Measurements from ENCODE around the gene IL34. TPM values are rescaled to one million over a fixed set of nuclear protein-coding genes. Genes with fewer than 3 reads are reported as not detected.

Gene IL34
- total RNA-seq, 1 experiment from 2014 or later = 0.74 TPM

- no peaks in the 10 kb centered on the region for H3K27me3 ChIP-seq (replicated peaks)
- no peak overlapping the region for H3K27ac ChIP-seq
- no peak for DNase-seq (ENCODE audit: low read depth in 1 of 2, low spot score in 2 of 2)
- H3K9me3 ChIP-seq (replicated peaks) = 0 out of 2 replicates have a peak, but pooled peaks cover 7% of the 10 kb centered on the region
- peaks cover 27% of the 10 kb centered on the region for H3K36me3 ChIP-seq
- peaks cover 85% of the 10 kb centered on the region for H3K4me1 ChIP-seq (replicated peaks)
- H3K4me3 ChIP-seq = no peak overlapping the region
These were observed 43.9 kb downstream of the IL34 start for GRCh38 chr16:70689970-70690891.

DNA sequence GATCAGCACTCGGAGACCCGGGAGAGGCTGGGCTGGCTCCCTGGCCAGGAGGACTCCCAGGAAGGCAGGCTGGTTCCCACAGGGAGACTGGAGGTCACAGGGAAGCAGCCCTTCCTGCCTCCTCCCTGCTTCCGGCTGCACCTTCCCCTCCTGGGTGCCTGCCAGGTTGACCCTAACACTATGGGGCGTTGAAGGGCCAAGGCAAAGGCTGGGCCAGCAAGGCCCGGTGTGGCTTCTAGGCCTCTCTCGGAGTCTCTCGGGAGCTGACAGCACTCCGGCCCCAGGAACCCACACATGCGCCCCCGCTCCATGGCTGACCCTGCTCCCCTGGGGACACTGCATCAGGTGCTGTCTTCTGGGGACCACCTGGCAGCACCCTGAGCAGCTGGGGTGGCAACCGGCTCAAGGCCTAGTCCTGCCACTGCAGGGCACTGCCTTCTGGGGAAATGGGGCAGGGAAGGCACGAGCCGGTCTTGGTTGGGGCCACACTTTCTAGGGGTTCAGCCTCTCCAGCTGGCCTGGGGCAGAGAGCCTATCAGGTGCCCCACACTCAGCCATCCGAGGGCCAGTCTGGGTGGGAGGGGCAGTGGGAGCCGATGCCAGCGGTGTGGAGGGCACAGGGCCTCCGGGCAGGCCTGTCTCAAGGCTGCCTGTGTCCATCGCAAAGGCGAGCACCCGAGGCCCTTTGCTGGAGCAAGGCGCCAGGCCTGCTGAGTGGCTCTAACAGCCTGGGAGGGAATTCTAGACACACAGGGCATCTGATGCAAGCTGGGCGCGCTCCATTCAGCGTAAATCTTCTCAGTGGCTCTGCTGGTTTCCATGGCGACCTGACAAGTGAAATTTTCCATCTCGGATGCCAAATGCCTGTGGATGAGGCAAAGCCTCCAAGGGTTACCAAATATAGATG lies 45.1 kb downstream of the IL34 start:
- Histone ChIP-seq H3K36me3 (peaks cover 19% of the 10 kb centered on the region), H3K4me1 (replicated peaks) (peaks cover 85% of the 10 kb centered on the region), H3K27me3 (replicated peaks) (no peaks in the 10 kb centered on the region), H3K4me3 (no peak overlapping the region), H3K27ac (peak overlapping the region; percentile 89; the same call in 1 of the 2 replicates), H3K9me3 (replicated peaks) (0 out of 2 replicates have a peak, but pooled peaks cover 3% of the 10 kb centered on the region)
- DNase-seq (ENCODE audit: low read depth in 1 of 2, low spot score in 2 of 2) = no peak

- H3K9me3 ChIP-seq (replicated peaks) = 0 out of 2 replicates have a peak, but pooled peaks cover 2% of the 10 kb centered on the region
- H3K27ac ChIP-seq = peak overlapping the region; percentile 89
- DNase-seq (ENCODE audit: low read depth in 1 of 2, low spot score in 2 of 2) = no peak
- no peaks in the 10 kb centered on the region for H3K27me3 ChIP-seq (replicated peaks)
- no peak overlapping the region for H3K4me3 ChIP-seq
- H3K36me3 ChIP-seq = peaks cover 18% of the 10 kb centered on the region
- peaks cover 81% of the 10 kb centered on the region for H3K4me1 ChIP-seq (replicated peaks)
These were observed 45.9 kb downstream of the IL34 start for GRCh38 chr16:70692130-70692872.

DNA sequence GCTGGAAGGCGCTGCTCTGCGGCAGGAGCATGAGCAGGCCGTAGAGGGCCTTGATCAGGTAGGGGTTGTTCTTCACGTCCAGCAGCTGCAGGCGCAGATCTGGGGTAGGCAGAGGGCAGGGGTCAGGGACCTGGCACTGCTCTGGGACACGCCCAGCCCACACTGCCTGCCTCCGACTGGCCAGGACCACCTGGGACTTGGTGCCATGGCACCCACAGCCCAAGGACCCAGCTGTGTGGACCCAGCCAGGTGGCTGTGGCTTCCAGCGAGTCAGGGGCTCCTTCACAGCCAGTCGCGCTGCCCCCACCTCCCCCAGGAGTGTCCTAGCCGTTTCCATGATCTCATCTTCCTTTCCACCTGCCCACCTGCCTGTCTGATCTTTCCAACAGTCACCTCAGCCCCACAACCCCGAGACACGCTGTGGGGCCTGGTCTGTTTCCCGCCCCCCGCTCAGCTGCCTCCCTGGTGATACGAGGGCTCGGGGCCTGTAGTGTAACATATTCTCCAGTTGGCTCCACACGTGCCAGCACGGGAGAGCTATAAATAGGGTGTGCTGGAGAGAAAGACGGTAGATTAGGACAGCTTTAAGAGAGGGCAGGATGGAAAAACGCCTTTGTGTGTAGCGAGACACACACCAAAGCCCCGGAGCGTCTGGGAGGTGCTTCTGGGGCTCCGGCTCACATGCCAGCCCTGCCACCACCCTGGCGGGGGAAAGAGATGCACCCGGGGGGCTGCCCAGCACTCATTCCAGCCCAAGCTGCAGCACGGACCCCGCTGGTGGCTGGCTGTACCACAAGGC lies 46.7 kb downstream of the IL34 start:
- no peak for DNase-seq (ENCODE audit: low read depth in 1 of 2, low spot score in 2 of 2)
- H3K27ac ChIP-seq = peak overlapping the region; percentile 89
- 0 out of 2 replicates have a peak, but pooled peaks cover 2% of the 10 kb centered on the region for H3K9me3 ChIP-seq (replicated peaks)

GRCh38 chr16:70694088-70694867 lies 47.9 kb downstream of the IL34 start:
- Histone ChIP-seq H3K4me3 (no peak overlapping the region), H3K27ac (peak overlapping the region; percentile 89), H3K9me3 (replicated peaks) (no peaks in the 10 kb centered on the region), H3K27me3 (replicated peaks) (no peaks in the 10 kb centered on the region), H3K36me3 (peaks cover 26% of the 10 kb centered on the region), H3K4me1 (replicated peaks) (peaks cover 66% of the 10 kb centered on the region)
- peak; percentile 87 to 95 for DNase-seq (ENCODE audit: low read depth in 1 of 2, low spot score in 2 of 2)

More for the DNA sequence above, 46.7 kb downstream of the IL34 start:
- peaks cover 78% of the 10 kb centered on the region for H3K4me1 ChIP-seq (replicated peaks)
- H3K27me3 ChIP-seq (replicated peaks) = no peaks in the 10 kb centered on the region
- peaks cover 26% of the 10 kb centered on the region for H3K36me3 ChIP-seq
- H3K4me3 ChIP-seq = no peak overlapping the region

DNA sequence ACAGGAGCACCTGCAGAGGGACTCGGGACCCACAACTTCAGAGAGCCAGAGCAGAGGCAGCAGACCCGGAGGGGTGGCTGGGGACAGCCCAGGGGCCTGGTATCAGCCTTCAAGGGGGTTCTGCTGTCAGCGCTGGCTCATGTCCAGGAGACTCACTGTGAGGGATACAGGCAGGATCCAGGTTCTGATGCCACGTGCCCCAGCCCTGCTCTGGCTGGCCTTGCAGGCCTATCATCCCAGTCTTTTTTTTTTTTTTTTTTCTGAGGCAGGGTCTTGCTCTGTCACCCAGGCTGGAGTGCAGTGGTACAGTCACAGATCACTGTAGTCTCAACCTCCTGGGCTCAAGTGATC lies 48.5 kb downstream of the IL34 start:
- Histone ChIP-seq H3K27me3 (replicated peaks) (no peaks in the 10 kb centered on the region), H3K36me3 (peaks cover 32% of the 10 kb centered on the region), H3K4me3 (no peak overlapping the region), H3K4me1 (replicated peaks) (peaks cover 65% of the 10 kb centered on the region), H3K9me3 (replicated peaks) (no peaks in the 10 kb centered on the region), H3K27ac (peak overlapping the region; percentile 89)
- no peak for DNase-seq (ENCODE audit: low read depth in 1 of 2, low spot score in 2 of 2)

- peaks cover 70% of the 10 kb centered on the region for H3K4me1 ChIP-seq (replicated peaks)
- H3K27ac ChIP-seq = no peak overlapping the region
- H3K4me3 ChIP-seq = no peak overlapping the region
- DNase-seq (ENCODE audit: low read depth in 1 of 2, low spot score in 2 of 2) = no peak
- peaks cover 32% of the 10 kb centered on the region for H3K36me3 ChIP-seq
- H3K27me3 ChIP-seq (replicated peaks) = no peaks in the 10 kb centered on the region
- no peaks in the 10 kb centered on the region for H3K9me3 ChIP-seq (replicated peaks)
These were observed 49.1 kb downstream of the IL34 start for GRCh38 chr16:70695331-70696070.

GRCh38 chr16:70696355-70696754 lies 50.0 kb downstream of the IL34 start:
- no peak overlapping the region for H3K4me3 ChIP-seq
- peaks cover 32% of the 10 kb centered on the region for H3K36me3 ChIP-seq
- H3K4me1 ChIP-seq (replicated peaks) = peaks cover 77% of the 10 kb centered on the region
- H3K9me3 ChIP-seq (replicated peaks) = no peaks in the 10 kb centered on the region
- no peak for DNase-seq (ENCODE audit: low read depth in 1 of 2, low spot score in 2 of 2)
- no peak overlapping the region for H3K27ac ChIP-seq
- no peaks in the 10 kb centered on the region for H3K27me3 ChIP-seq (replicated peaks)

DNA sequence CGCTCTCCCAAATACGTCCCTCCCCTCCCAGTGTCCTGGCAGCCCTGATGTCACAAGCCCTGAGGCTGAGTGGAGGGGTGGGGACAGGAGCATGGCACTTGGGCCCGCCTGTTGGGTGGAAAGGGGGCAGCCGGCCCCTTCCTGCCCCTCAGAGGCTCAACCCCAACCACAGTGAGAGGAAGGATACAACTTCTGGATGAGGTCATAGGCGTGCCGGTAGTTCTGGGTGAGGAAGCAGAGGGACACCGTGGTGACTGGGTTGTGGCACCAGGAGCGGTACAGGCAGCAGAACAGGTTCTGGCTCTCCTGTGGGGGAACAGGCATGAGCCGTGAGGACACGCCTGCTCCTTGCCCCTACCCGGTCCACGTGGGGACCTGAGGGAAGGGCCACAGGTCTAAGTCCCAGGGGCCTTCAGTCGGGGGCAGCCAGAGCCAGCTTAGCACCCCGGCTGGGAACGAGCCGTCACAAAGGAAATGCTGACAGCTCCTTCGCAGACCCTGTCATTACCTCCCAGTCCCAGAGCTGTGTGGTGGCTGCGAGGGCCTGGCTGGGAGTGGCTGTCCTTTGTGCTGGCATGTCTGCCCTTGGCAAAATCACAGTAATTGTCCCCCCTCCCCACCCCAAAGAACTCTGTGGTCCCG lies 50.7 kb downstream of the IL34 start:
- Histone ChIP-seq H3K4me3 (no peak overlapping the region), H3K27ac (no peak overlapping the region), H3K9me3 (replicated peaks) (no peaks in the 10 kb centered on the region), H3K36me3 (peaks cover 32% of the 10 kb centered on the region), H3K27me3 (replicated peaks) (no peaks in the 10 kb centered on the region), H3K4me1 (replicated peaks) (peaks cover 77% of the 10 kb centered on the region)
- DNase-seq (ENCODE audit: low read depth in 1 of 2, low spot score in 2 of 2) = no peak

DNA sequence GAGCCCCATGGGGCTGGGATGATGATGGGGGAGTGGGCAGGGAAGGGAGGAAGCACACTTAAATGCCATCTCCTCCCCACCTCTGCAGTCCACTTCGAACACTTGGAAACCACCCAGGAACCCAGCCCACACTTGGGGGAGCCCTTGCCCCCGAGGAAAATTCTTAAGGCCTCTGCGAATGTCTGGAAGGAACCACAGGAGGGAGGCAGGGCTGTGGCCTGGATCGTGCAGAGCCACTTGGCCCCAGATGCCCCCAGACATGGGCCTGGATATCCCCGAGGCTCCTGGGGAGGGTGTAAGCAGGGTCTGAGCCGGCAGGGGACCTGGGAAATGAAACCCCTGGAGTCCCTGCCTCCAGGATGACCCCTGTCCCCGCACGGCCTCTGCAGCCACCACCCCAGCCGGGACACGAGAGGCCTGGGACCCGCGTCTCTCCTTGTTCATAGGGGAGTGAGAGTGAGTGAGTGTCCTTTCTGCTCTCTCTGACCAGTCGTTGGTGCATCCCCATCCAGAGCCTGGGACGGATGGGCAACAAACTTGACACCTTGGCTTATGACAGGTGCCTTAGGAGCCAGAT lies 51.3 kb downstream of the IL34 start:
- Histone ChIP-seq H3K4me3 (no peak overlapping the region), H3K4me1 (replicated peaks) (peaks cover 77% of the 10 kb centered on the region), H3K27ac (no peak overlapping the region), H3K27me3 (replicated peaks) (no peaks in the 10 kb centered on the region), H3K36me3 (peaks cover 26% of the 10 kb centered on the region), H3K9me3 (replicated peaks) (no peaks in the 10 kb centered on the region)
- DNase-seq (ENCODE audit: low read depth in 1 of 2, low spot score in 2 of 2) = no peak

DNA sequence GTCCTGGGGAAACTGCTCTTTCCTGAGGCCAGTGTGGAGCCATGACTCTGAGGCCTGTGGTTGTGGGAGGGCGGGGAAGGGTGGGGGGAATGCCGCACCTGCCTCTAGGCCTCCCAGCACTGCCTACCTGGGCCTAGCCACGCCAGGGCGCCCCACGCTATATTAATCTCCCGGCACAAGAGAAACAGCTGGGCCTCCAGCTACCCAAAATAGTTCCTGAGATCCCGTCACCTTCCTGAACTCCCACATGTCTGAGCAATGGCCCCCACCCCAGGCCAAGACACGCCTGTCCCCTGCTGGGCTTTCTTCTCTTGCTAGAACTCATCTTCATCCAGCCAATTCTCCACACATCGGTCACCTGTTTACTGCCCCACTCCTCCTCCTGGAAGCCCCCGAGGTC lies 52.5 kb downstream of the IL34 start:
- Histone ChIP-seq H3K27me3 (replicated peaks) (no peaks in the 10 kb centered on the region), H3K9me3 (replicated peaks) (no peaks in the 10 kb centered on the region), H3K4me1 (replicated peaks) (peaks cover 77% of the 10 kb centered on the region), H3K4me3 (no peak overlapping the region), H3K27ac (no peak overlapping the region), H3K36me3 (peaks cover 20% of the 10 kb centered on the region)
- no peak for DNase-seq (ENCODE audit: low read depth in 1 of 2, low spot score in 2 of 2)
